Neural progenitor cell (in vitro differentiated cells): ENCODE results near the gene ANKS1B. TPM values are rescaled to one million over a fixed set of nuclear protein-coding genes. Genes with fewer than 3 reads are reported as not detected.
"Not testable (repeated sequence)": the region's sequence is repeated elsewhere in the genome, so short reads cannot be mapped to it uniquely, and the experiment has no call there.

Experiments
- DNase-seq: peaks from one replicate; pipeline ENCODE4 v3.0.0-alpha.2; 2016; ENCODE audit warnings: low spot score
- H2AFZ ChIP-seq: fragments of 200-600 bp; sonication (generic); replicated peaks from 2 replicates; pipeline ENCODE4 v1.6.1; 2016; ENCODE audit warnings: antibody characterized with exemption
- H3F3A ChIP-seq: fragments of 200-600 bp; sonication (generic); 2 replicates; pipeline ENCODE4 v1.6.1; 2016; ENCODE audit warnings: antibody characterized with exemption, low read depth
- H3K27ac ChIP-seq: fragments of 200-600 bp; sonication (generic); 2 replicates; pipeline ENCODE4 v1.5.1; 2016; ENCODE audit warnings: mild to moderate bottlenecking
- H3K27me3 ChIP-seq: fragments of 200-600 bp; sonication (generic); 2 replicates; pipeline ENCODE4 v1.6.1; 2016; ENCODE audit warnings: mild to moderate bottlenecking, moderate library complexity
- H3K36me3 ChIP-seq: fragments of 200-600 bp; sonication (generic); 2 replicates; pipeline ENCODE4 v1.5.1; 2016
- H3K4me1 ChIP-seq: fragments of 200-600 bp; sonication (generic); 2 replicates; pipeline ENCODE4 v1.6.1; 2016; ENCODE audit warnings: mixed run types
- H3K4me2 ChIP-seq: fragments of 200-600 bp; sonication (generic); 2 replicates; pipeline ENCODE4 v1.6.1; 2016
- H3K4me3 ChIP-seq: fragments of 200-600 bp; sonication (generic); 2 replicates; pipeline ENCODE4 v1.5.1; 2016
- H3K79me2 ChIP-seq: fragments of 200-600 bp; sonication (generic); 2 replicates; pipeline ENCODE4 v1.6.1; 2016; ENCODE audit warnings: low read depth
- H3K9ac ChIP-seq: fragments of 200-600 bp; sonication (generic); 2 replicates; pipeline ENCODE4 v1.6.1; 2016
- H3K9me3 ChIP-seq: fragments of 200-600 bp; sonication (generic); 2 replicates; pipeline ENCODE4 v1.5.1; 2016; ENCODE audit warnings: low read depth
- H4K20me1 ChIP-seq: fragments of 200-600 bp; sonication (generic); 2 replicates; pipeline ENCODE4 v1.6.1; 2016; ENCODE audit warnings: low read depth
- H3K27ac Mint-ChIP-seq: 3 replicates; pipeline ENCODE4 v1.8.0; 2021; ENCODE audit warnings: mixed read lengths
- H3K27me3 Mint-ChIP-seq: 2 replicates; pipeline ENCODE4 v1.8.0; 2022; ENCODE audit warnings: low read depth, mild to moderate bottlenecking, inconsistent platforms, moderate library complexity, mixed read lengths; ENCODE audit not compliant: insufficient read depth
- H3K36me3 Mint-ChIP-seq: 3 replicates; pipeline ENCODE4 v1.8.0; 2021; ENCODE audit warnings: mixed read lengths
- H3K4me1 Mint-ChIP-seq: 3 replicates; pipeline ENCODE4 v1.8.0; 2021; ENCODE audit warnings: mixed read lengths
- H3K4me3 Mint-ChIP-seq: 3 replicates; pipeline ENCODE4 v1.8.0; 2021; ENCODE audit warnings: mild to moderate bottlenecking, moderate library complexity, mixed read lengths
- H3K9me3 Mint-ChIP-seq: 3 replicates; pipeline ENCODE4 v1.8.0; 2020; ENCODE audit warnings: mixed read lengths
- CTCF ChIP-seq: fragments of 200-600 bp; sonication (generic); IDR thresholded peaks from 2 replicates; pipeline ENCODE4 v1.5.1; 2017; ENCODE audit warnings: antibody characterized with exemption, mild to moderate bottlenecking
- EZH2 ChIP-seq: fragments of 200-600 bp; sonication (generic); IDR thresholded peaks from 2 replicates; pipeline ENCODE4 v1.6.1; 2017; ENCODE audit warnings: antibody characterized with exemption, mild to moderate bottlenecking, moderate library complexity
- EZH2phosphoT487 ChIP-seq: fragments of 200-600 bp; sonication (generic); IDR thresholded peaks from 2 replicates; pipeline ENCODE4 v1.6.1; 2017; ENCODE audit warnings: antibody characterized with exemption
- total RNA-seq: library from RNA; depleted of rRNA; stranded (reverse); fragments of >200 nt; gene quantifications from 2 replicates; pipeline ENCODE4 v1.2.3, GENCODE V29; 2015; ENCODE audit warnings: low replicate concordance

ANKS1B gene
- total RNA-seq, 1 donor from 2014 or later: 7.9 TPM

GRCh38 chr12:100017056-100017455 lies 32.3 kb upstream of the ANKS1B start:
- H3K4me1 Mint-ChIP-seq: no peaks in the 10 kb centered on the region
- no peaks in the 10 kb centered on the region for H3F3A ChIP-seq
- H3K4me1 ChIP-seq: no peaks in the 10 kb centered on the region
- no peak overlapping the region for H3K27ac Mint-ChIP-seq
- no peak overlapping the region for H3K4me2 ChIP-seq
- no peaks in the 10 kb centered on the region for H4K20me1 ChIP-seq
- no peaks in the 10 kb centered on the region for H3K79me2 ChIP-seq
- H2AFZ ChIP-seq: no peak overlapping the region
- no peak overlapping the region for H3K27ac ChIP-seq
- no peaks in the 10 kb centered on the region for H3K9me3 ChIP-seq
- H3K9me3 Mint-ChIP-seq: peaks cover 13% of the 10 kb centered on the region
- H3K27me3 Mint-ChIP-seq: peaks cover 3% of the 10 kb centered on the region
- H3K9ac ChIP-seq: no peak overlapping the region
- no peak for TF ChIP-seq EZH2phosphoT487
- no peak for TF ChIP-seq EZH2
- TF ChIP-seq CTCF: no peak
- H3K36me3 ChIP-seq: no peaks in the 10 kb centered on the region
- no peak for DNase-seq
- H3K36me3 Mint-ChIP-seq: no peaks in the 10 kb centered on the region
- H3K27me3 ChIP-seq: no peaks in the 10 kb centered on the region
- H3K4me3 ChIP-seq: no peak overlapping the region
- no peak overlapping the region for H3K4me3 Mint-ChIP-seq

DNA sequence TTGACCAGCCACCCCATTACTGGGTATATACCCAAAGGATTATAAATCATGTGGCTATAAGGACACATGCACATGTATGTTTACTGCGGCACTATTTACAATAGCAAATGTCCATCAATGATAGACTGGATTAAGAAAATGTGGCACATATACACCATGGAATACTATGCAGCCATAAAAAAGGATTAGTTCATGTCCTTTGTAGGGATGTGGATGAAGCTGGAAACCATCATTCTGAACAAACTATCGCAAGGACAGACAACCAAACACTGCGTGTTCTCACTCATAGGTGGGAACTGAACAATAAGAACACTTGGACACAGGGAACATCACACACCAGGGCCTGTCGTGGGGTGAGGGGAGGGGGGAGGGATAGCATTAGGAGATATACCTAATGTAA lies 31.6 kb upstream of the ANKS1B start:
- H3K36me3 ChIP-seq, H3K9me3 ChIP-seq, DNase-seq, H3K9me3 Mint-ChIP-seq, H3K27me3 ChIP-seq, H3K27ac ChIP-seq, H3K4me1 Mint-ChIP-seq, H3K27ac Mint-ChIP-seq, H3K4me1 ChIP-seq, H3F3A ChIP-seq, H3K9ac ChIP-seq, H3K4me3 ChIP-seq, H2AFZ ChIP-seq, H3K36me3 Mint-ChIP-seq, H3K27me3 Mint-ChIP-seq, H4K20me1 ChIP-seq, H3K79me2 ChIP-seq, H3K4me2 ChIP-seq: not testable (repeated sequence)
- H3K4me3 Mint-ChIP-seq: peak overlapping the region; percentile 27

- H3K79me2 ChIP-seq, H3K4me2 ChIP-seq, H3K27me3 ChIP-seq, H3K4me1 Mint-ChIP-seq, H4K20me1 ChIP-seq, DNase-seq, H3F3A ChIP-seq, H3K27me3 Mint-ChIP-seq, H3K36me3 Mint-ChIP-seq, H3K9me3 ChIP-seq, H3K4me3 Mint-ChIP-seq, H3K27ac ChIP-seq, H3K36me3 ChIP-seq, H3K4me3 ChIP-seq, H3K9ac ChIP-seq, H3K9me3 Mint-ChIP-seq, H3K27ac Mint-ChIP-seq, H2AFZ ChIP-seq, H3K4me1 ChIP-seq: not testable (repeated sequence)
Observed at GRCh38 chr12:100005846-100006245, 21.1 kb upstream of the ANKS1B start.

GRCh38 chr12:99997806-99998205 lies 13.1 kb upstream of the ANKS1B start:
- no peak overlapping the region for H3K4me3 ChIP-seq
- no peaks in the 10 kb centered on the region for H3K27me3 ChIP-seq
- no peaks in the 10 kb centered on the region for H3K79me2 ChIP-seq
- H3K9me3 ChIP-seq: no peaks in the 10 kb centered on the region
- no peaks in the 10 kb centered on the region for H3K4me1 ChIP-seq
- H3K27ac ChIP-seq: no peak overlapping the region
- H3K36me3 ChIP-seq: no peaks in the 10 kb centered on the region
- H3K9ac ChIP-seq: no peak overlapping the region
- no peaks in the 10 kb centered on the region for H4K20me1 ChIP-seq
- no peak for DNase-seq
- TF ChIP-seq EZH2phosphoT487 (no peak), EZH2 (no peak), CTCF (no peak)
- H3F3A ChIP-seq: no peaks in the 10 kb centered on the region
- Mint-ChIP-seq H3K36me3 (no peaks in the 10 kb centered on the region), H3K9me3 (peaks cover 14% of the 10 kb centered on the region), H3K27ac (no peak overlapping the region), H3K4me3 (no peak overlapping the region), H3K27me3 (no peaks in the 10 kb centered on the region), H3K4me1 (no peaks in the 10 kb centered on the region)
- no peak overlapping the region for H3K4me2 ChIP-seq
- no peak overlapping the region for H2AFZ ChIP-seq
